MG63 (cell line): ENCODE results near the gene SORT1. TPM values are rescaled to one million over a fixed set of nuclear protein-coding genes. Genes with fewer than 3 reads are reported as not detected.
"Not testable (repeated sequence)": the region's sequence is repeated elsewhere in the genome, so short reads cannot be mapped to it uniquely, and the experiment has no call there.

ENCODE experiments used
- DNase-seq: peaks from one replicate; pipeline ENCODE4 v3.0.0-alpha.2; 2020
- H3K27me3 ChIP-seq: fragments of 250-450 bp; sonication (Bioruptor Pico); 2 replicates; pipeline ENCODE4 v1.5.1; 2020; ENCODE audit warnings: mild to moderate bottlenecking, moderate library complexity
- H3K36me3 ChIP-seq: fragments of 250-450 bp; sonication (Bioruptor Pico); 2 replicates; pipeline ENCODE4 v1.5.1; 2020; ENCODE audit warnings: mild to moderate bottlenecking, moderate library complexity
- H3K4me3 ChIP-seq: fragments of 250-450 bp; sonication (Bioruptor Pico); 2 replicates; pipeline ENCODE4 v1.5.1; 2020; ENCODE audit warnings: mild to moderate bottlenecking, moderate library complexity
- H3K9me3 ChIP-seq: fragments of 250-450 bp; sonication (Bioruptor Pico); 2 replicates; pipeline ENCODE4 v1.5.1; 2020; ENCODE audit warnings: mild to moderate bottlenecking, moderate library complexity
- total RNA-seq: library from RNA; depleted of rRNA; stranded (reverse); fragments of >200 nt; shearing (Covaris generic); gene quantifications from 2 replicates; pipeline ENCODE4 v1.2.3, GENCODE V29; 2014; ENCODE audit warnings: low replicate concordance

Gene SORT1
- total RNA-seq, 1 experiment from 2014 or later = 0.46 TPM

DNA sequence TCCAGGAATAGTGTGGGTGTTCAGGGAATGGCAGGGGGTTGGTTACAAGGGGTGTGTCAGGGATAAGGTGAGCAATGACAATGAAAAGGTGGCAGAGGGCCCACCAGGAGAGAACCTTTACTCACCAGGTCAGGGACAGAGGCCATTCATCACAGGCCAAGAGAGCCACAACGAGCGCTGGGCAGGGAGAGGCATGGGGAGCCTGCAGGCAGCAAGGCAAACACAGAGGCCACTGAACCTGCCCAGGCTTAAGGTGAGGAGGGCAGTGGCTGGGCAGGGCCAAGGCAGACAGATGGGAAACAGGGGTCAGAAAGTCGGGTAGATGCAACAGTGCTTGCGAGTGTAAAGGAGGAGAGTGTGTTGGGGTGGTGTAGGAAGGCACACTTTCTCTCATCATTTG, 62.6 kb downstream of the SORT1 start:
- DNase-seq = no peak
- Histone ChIP-seq H3K27me3 (no peaks in the 10 kb centered on the region), H3K9me3 (peaks cover 27% of the 10 kb centered on the region), H3K4me3 (no peak overlapping the region), H3K36me3 (no peaks in the 10 kb centered on the region)

DNA sequence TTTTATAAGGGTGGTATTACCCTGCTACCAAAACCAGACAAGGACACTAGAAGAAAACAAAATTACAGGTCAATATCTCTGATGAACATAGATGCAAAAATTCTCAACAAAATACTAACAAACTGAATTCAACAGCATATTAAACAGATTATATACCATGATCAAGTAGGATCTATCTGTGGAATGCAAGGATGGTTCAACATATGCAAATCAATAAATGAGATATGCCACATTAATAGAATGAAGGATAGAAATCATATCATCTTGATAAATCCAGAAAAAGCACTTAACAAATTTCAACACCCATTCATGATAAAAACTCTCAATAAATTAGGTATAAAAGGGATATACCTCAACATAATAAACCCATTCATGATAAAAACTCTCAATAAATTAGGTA, 66.6 kb downstream of the SORT1 start:
- Histone ChIP-seq H3K36me3 (no peaks in the 10 kb centered on the region), H3K4me3 (no peak overlapping the region), H3K27me3 (peaks cover 2% of the 10 kb centered on the region; the same call in 1 of the 2 replicates), H3K9me3 (peaks cover 27% of the 10 kb centered on the region)
- no peak for DNase-seq

DNA sequence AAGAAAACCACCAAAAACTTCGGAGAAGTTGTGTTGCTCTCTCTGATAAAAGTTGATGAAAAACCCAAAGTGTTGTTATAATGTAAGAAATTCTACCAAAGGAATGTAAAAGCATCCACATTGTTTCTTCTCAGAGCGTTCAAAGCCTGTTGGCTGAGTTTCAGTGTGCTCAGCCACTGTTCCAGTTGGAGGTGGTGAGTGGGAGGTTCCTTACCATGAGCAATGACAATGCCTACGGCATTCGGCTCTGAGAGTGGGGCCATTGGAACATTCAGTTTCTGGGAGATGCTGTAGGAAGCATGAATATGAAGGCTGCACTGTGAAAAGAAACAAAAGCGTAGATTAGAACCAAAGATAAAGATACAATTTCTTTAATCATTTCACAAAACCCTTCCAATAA, 70.4 kb downstream of the SORT1 start:
- DNase-seq = no peak
- Histone ChIP-seq H3K27me3 (peaks cover 20% of the 10 kb centered on the region), H3K36me3 (no peaks in the 10 kb centered on the region), H3K9me3 (peaks cover 19% of the 10 kb centered on the region), H3K4me3 (no peak overlapping the region)

DNA sequence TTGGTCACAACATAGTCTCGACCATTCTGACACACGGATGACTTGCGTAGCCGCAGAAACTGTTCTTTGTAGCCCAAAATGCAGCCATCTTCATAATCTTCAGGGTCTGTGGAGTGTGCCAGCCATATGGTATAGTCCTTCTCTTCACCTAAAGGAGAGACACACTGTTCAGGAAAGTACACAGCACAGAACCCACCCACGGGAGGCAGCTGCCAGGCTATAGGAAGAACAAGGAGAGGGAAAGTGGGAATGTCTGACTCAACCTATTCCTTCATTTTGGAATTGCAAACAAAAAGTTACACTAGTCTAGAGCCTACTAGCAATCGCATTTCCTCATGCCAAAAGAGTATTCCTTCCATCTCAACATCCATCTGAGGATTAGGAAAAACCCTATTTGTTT, 74.7 kb downstream of the SORT1 start:
- DNase-seq = no peak
- Histone ChIP-seq H3K4me3 (no peak overlapping the region), H3K27me3 (peaks cover 38% of the 10 kb centered on the region), H3K36me3 (no peaks in the 10 kb centered on the region), H3K9me3 (no peaks in the 10 kb centered on the region)

DNA sequence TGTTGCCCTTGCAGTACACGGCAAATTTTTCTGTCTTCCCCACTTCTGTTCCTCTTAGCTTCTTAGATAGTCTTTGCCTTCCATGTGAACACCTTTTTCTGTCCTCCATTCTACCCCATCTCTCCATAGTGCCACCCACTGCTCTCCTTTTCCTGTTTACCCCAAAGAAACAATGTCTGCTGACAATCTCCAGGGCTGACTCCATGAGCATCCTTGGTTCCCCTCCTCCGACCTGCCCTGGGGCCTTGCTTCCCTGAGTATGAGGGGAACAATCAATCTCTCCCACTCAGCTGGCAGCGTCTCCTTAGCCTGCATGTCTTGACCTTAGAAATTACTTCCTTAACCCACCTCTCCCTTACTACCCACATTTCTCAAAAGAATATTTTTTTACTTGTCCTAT, 78.6 kb downstream of the SORT1 start:
- DNase-seq = no peak
- Histone ChIP-seq H3K4me3 (no peak overlapping the region), H3K36me3 (no peaks in the 10 kb centered on the region), H3K27me3 (peaks cover 33% of the 10 kb centered on the region), H3K9me3 (no peaks in the 10 kb centered on the region)

DNA sequence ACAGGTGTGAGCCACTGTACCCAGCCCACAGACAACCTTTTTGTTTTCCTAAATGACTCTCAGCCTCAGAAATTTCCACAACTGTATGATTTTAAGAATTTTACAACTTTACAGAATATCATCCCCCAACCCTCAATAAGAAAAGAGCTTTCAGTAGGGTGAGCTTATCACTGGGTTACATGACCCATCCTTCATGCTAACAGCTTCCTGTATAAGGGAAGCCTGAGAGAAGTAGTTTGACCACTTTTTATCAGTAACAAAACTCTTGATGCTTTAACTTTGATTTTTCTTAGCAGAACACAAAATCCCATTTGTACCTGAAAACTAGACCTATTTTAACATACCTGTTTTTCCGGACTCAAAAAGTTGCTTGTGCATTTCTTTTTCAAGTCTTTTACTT, 81.2 kb downstream of the SORT1 start:
- H3K27me3 ChIP-seq = peaks cover 32% of the 10 kb centered on the region
- no peak overlapping the region for H3K4me3 ChIP-seq
- H3K9me3 ChIP-seq = no peaks in the 10 kb centered on the region
- no peak for DNase-seq
- H3K36me3 ChIP-seq = no peaks in the 10 kb centered on the region

- Histone ChIP-seq H3K36me3 (no peaks in the 10 kb centered on the region), H3K4me3 (no peak overlapping the region), H3K9me3 (no peaks in the 10 kb centered on the region), H3K27me3 (peaks cover 21% of the 10 kb centered on the region)
- DNase-seq = no peak
Observed at GRCh38 chr1:109315288-109315687, 82.4 kb downstream of the SORT1 start.

DNA sequence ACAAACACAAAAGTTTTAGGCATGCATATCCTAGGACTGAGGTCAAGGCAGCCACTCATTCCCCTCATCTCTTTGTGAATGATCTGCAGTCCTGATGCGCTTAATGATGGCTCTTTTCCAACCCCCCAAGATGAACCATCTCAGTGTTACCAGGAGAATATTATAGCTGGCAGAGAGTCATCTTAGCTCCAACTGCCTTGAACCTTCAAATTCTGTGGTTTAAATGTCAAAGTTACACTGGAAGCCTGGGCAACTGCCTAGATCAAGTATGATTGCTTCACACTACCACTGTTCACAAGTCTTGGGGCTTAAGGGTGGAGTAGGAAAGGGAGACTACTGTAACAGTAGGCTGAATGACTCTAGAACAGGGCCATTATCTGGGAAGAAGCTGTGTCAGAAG, 82.9 kb downstream of the SORT1 start:
- H3K27me3 ChIP-seq = peaks cover 21% of the 10 kb centered on the region
- H3K36me3 ChIP-seq = no peaks in the 10 kb centered on the region
- no peak overlapping the region for H3K4me3 ChIP-seq
- no peak for DNase-seq
- no peaks in the 10 kb centered on the region for H3K9me3 ChIP-seq

GRCh38 chr1:109312978-109313775, 84.5 kb downstream of the SORT1 start:
- Histone ChIP-seq H3K27me3 (peaks cover 21% of the 10 kb centered on the region), H3K4me3 (no peak overlapping the region), H3K9me3 (no peaks in the 10 kb centered on the region), H3K36me3 (no peaks in the 10 kb centered on the region)
- DNase-seq = no peak

- Histone ChIP-seq H3K9me3 (no peaks in the 10 kb centered on the region), H3K36me3 (no peaks in the 10 kb centered on the region), H3K4me3 (no peak overlapping the region), H3K27me3 (peaks cover 24% of the 10 kb centered on the region)
- DNase-seq = no peak
Observed at GRCh38 chr1:109312246-109312645, 85.5 kb downstream of the SORT1 start.

GRCh38 chr1:109309347-109309746, 88.4 kb downstream of the SORT1 start:
- H3K27me3 ChIP-seq = peaks cover 24% of the 10 kb centered on the region
- no peaks in the 10 kb centered on the region for H3K36me3 ChIP-seq
- no peak for DNase-seq
- H3K9me3 ChIP-seq = no peaks in the 10 kb centered on the region
- no peak overlapping the region for H3K4me3 ChIP-seq

DNA sequence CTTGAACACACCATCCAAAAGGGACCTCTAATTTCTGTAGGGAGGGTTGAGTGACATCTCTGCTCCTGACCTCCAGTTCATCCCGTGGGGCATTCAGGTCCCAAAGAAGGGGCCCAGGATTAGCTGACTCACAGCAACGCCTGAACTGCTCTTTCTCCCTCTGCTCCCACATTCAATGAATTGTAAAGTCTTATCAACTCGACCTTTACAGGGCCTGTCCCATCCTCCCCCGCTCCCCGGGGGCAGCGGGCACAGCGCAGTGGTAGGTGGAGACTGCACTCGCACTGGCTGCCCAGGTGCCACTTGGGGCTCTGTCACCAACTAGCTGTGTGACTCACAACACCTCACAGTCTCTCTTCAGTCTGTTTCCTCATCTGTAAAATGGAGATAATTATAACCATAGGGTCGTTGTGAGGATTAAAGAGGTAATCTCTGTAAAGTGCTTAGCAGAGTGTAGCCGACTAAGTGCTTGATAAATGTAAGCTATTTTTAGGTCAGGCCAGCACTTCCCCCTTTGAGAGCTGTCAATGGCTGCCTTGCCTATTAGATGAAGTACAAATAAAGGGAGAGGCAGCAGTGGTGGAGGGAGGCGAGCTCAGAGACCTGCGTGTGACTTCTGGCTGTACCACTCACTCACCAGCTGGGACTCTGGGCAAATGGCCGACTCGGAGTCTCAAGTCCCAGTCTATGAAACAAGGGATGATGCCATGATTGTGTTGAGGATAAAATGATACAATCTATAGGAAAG, 90.3 kb downstream of the SORT1 start:
- no peaks in the 10 kb centered on the region for H3K9me3 ChIP-seq
- H3K27me3 ChIP-seq = peaks cover 16% of the 10 kb centered on the region
- DNase-seq = no peak
- H3K4me3 ChIP-seq = no peak overlapping the region
- no peaks in the 10 kb centered on the region for H3K36me3 ChIP-seq

DNA sequence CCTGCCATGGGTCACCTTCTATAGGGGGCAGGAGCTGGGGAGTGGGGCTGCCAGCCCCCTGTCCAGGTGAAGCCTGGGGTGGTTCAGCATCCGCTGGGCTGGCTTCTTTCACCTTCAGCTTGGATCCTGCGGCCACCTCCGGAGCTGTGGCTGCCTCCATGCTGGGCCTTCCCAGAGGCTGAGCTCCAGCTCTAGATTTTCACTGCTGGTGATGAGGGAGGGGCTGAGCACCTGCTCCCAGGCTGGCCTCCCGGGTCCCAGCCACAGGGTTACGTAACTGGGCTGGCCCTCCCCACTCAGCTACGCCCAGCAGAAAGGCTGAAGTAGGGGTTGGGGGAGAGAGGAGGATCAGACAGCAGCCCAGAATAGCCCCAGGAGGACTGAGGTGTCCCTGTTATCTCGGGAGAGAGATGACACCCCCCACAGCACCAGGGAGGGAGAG, 90.9 kb downstream of the SORT1 start, which contains the start of gene MYBPHL:
TSS of gene MYBPHL (minus strand) at position 180 of the 442 bp plus-strand sequence. CDS start at position 160, 20 bp downstream.
- Histone ChIP-seq H3K4me3 (no peak within 1 kb of the TSS), H3K27me3 (peaks cover 10% of the 10 kb centered on the region), H3K36me3 (no peaks in the 10 kb centered on the region), H3K9me3 (no peaks in the 10 kb centered on the region)
- no peak for DNase-seq

GRCh38 chr1:109305991-109306390, 91.7 kb downstream of the SORT1 start:
- H3K36me3 ChIP-seq, DNase-seq, H3K4me3 ChIP-seq, H3K27me3 ChIP-seq, H3K9me3 ChIP-seq: not testable (repeated sequence)

DNA sequence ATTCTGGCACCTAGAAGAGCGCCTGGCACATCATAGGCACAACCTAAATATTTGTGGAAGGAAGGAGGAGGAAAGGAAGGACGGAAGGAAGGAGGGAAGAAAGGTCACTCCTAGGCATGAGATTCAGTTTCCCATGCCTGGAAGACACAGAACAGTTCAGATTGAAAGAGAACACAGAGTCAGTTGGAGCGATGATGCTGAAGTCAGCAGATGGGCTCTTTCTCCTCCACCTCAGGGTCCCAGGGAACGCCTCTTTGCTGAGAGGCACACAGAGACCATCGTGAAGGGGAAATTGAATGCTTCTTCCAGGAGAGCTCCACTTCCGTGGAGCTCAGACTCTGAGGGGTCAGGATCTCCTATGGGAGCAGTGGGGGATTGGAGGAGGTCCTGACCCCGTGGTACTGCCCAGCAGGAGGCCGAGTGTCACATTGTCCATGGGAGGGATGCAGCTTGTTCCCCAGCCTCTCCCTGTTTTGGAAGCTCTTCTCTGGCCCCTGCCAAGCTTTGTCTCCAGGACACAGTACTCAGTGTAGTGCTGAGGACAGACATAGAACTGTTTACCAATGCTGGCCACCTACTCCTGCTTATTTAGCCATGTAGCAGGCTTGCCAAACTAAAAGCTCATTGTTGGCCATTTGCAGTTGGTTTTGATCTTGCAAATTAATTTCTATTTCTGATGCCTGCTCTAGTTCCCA, 93.3 kb downstream of the SORT1 start:
- peaks cover 5% of the 10 kb centered on the region; the same call in 1 of the 2 replicates for H3K27me3 ChIP-seq
- DNase-seq = no peak
- no peaks in the 10 kb centered on the region for H3K36me3 ChIP-seq
- no peak overlapping the region for H3K4me3 ChIP-seq
- H3K9me3 ChIP-seq = no peaks in the 10 kb centered on the region

- Histone ChIP-seq H3K4me3 (no peak overlapping the region), H3K27me3 (no peaks in the 10 kb centered on the region), H3K36me3 (no peaks in the 10 kb centered on the region), H3K9me3 (no peaks in the 10 kb centered on the region)
- DNase-seq = no peak
Observed at GRCh38 chr1:109301874-109302273, 95.8 kb downstream of the SORT1 start.

DNA sequence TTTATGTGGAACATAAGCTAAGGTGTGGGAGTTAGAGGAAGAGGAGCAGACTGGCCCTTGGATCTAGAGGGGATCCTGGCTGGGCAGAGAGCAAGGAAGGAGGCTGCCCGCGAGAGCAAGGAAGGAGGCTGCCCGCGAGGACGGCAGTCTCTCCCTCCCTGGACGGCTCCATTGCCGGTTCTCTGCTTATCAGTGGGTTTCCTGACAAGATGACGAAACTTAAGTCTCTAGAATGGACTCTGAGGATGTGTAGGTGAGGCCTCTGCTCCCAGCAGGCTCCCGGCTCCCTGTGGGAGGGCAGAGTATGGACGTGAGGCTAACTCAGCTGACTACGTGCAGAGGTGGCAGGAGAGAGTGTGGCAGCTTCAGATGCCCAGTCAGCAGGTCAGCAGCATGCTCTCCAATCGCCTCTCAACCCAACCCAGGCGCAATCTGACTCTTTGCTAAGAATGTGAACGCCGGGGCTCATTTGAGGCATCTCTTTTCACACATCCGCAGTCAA, 97.0 kb downstream of the SORT1 start:
- no peaks in the 10 kb centered on the region for H3K27me3 ChIP-seq
- H3K36me3 ChIP-seq = no peaks in the 10 kb centered on the region
- no peaks in the 10 kb centered on the region for H3K9me3 ChIP-seq
- DNase-seq = no peak
- no peak overlapping the region for H3K4me3 ChIP-seq
